GM18861 (cell line): ENCODE results near the gene GLE1.
A peak's percentile ranks its signal among the peaks of the same experiment; 100 is the strongest.
"Not testable (repeated sequence)": the region's sequence is repeated elsewhere in the genome, so short reads cannot be mapped to it uniquely, and the experiment has no call there.

ENCODE experiments used
- ATAC-seq: cut with Tn5 transposase; IDR thresholded peaks from one replicate; pipeline ENCODE4 v1.9.1; 2021; ENCODE audit not compliant: unreplicated experiment

The GLE1 gene

DNA sequence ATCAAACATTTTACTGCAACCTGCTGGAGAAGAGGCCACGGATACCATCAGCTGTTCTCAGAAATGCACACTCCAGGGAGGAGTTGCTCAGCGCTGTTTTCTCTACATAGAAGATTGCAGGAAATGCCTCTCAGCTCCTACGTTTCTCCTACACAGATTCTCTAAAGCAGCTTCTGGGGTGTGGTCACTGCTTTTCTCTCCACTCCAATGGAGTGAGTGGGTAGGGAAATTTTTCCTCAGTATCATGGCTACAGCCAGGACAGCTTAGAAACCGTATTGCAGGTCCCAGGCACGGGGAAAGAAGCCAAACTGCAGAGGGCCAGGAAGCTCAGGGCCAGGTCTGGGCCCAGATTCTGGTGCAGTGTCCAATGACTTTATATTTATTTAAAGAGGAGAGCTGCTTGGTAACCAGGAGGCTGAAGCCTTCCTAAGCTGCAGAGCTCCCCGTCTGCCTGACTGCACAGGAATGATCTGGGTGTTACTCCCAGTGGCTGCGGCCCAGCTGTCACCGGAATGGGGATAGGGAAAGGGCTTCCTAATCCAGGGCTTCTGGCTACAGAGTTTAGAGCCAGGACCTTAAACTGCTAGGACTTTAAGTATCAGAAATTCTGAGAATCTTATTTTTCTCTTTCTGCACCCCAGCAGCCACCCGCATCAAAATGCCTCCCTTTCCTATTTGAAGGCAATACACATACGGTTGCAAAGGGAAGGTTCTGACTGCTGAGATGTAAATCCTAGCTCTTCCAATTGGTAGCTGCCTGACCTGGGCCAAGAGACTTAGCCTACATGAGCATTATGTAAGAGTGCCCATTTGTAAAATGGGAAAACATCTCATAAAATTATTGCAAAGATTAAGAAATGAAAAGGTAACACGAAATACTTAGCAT, 46.5 kb downstream of the GLE1 start:
- no peak for ATAC-seq

DNA sequence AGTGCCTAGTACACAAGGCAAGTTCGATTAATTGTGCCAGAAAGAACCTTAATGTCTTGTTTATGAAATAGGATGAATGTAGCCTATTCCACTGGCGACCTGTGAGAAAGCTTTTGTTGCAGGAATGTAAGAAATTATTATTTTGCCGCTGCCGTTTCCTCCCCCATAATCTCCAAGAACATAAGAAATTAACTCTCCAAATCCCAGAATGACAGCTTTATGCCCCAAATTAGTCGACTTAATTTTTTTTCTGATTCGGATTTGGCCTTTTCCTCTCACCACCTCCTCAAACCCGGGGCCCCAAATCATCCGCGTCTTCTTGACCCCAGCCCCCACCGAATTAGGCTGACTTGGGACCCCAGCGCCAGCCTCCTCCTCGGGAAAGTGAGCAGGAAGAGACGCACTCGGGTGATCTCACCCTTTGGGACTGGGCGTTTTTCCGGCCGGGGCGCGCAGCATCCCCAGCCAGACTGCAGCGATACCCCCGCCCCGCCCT, 47.2 kb downstream of the GLE1 start:
- no peak for ATAC-seq

DNA sequence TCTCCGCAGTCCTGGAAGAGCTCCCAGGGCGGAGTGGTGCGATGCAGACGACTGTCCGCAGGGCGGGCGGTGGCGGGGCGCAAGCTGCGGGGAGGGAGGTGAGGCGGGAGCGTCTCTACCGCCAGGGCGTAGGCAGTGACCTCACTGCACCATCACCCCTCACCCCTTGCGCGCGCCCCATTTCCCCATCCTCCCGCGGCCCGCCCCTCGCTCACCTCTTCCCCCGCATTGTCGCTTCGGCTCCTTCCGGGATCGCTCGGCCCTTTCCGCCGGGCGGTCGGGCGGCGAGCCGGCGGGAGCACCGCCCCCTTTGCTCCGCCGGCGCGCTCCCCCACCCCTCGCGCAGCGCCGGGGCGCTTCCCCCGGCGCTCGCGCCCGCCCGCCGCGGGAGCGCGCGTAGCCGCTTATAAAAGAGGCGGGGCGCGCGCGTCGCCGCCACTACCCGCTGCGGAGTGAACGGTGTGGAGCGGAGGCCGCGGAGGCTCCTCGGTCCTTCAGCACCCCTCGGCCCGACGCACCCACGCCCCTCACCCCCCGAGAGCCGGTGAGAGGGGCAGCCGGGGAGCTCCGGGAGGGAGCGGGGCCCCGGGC, 47.7 kb downstream of the GLE1 start, which contains the start of gene SPTAN1:
Gene SPTAN1, plus strand, starts transcription at position 435 of the 591 bp plus-strand sequence. CDS start 14,154 bp downstream, outside the sequence.
- peak; percentile 58 for ATAC-seq

DNA sequence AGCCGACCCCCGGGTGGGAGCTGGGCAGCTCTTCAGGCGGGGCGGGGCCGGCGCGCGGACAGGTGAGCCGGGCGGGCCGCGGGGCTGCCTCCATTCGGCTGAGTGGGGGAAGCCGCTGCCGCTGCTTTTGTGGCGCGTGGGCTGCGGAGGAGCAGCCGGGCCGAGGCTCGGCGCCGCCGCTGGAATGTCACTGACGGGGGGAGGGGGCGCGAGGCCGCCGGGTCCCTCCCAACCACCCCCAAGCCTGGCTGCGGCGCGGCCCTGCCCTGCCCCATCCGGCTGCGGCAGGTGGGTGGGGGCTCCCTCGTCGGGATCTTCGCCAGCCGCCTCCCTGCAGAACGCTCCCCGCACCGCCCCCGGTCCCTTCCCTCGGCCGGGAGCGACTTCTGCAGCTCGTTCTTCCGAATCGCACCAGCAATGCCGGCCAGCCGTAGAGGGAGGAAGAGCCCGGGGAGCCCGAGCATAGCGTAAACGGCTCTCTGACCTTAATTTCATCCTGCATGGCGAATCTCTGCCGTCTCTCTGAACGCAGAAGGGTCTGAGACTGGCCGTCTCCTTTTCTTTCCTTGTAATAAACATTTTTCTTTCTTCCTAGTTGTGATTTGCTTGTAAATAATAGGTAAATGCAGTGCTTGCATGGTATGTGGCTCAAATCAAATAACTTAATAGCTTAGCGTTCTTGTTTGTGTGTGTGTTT, 48.4 kb downstream of the GLE1 start:
- ATAC-seq, result peak; percentile 18

DNA sequence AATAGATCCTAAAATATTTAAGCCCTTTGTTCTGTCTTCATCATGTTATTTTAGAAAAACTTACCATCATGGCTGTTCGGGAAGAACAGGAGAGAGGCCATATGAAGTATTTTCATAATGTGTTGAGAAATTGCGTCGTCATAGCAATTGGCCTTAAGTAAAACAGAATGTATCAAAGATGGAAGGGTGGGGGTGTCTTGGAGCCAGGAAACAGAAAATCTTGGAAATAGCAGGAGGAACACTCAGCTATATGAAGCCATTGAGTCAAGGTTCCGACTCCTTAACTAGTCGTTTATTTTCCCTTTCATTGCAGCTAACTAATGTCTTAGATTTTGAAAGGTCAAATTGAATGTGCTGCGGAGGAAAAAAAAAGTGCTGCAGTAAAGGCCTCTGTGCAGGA, 49.2 kb downstream of the GLE1 start:
- no peak for ATAC-seq

DNA sequence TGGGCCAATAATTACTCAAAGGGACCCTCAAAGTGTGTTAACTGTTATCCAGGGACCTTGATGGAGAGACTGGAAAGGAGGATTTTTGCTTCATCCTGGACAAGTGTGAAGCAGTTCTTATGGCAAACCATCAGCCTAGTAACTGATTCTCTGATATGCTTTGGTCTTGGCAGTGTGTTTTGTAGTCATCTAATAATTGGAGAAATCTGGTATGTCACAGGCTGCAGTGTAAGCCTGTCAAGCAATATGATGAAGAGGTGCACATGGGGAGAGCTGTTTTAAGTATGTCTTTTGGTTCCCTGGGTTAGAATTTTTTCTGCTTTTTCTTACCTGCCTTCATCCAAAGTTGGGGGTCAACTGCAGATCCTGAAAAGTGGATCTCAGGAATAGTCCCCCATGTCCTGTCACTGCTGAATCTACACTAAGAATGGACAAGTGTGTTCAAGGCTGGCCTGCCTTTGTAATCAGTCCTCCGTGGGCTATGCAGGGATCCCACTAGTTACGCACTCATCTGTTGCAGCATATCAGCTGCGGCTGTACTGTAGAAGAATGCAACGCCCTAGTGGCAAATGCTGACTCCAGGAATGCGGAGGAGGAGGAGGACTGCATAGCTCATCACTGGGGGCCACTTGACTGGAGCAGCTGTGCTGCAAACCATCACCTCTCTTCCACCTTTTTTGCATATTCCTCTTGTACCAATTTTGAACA, 49.8 kb downstream of the GLE1 start:
- ATAC-seq, result no peak

DNA sequence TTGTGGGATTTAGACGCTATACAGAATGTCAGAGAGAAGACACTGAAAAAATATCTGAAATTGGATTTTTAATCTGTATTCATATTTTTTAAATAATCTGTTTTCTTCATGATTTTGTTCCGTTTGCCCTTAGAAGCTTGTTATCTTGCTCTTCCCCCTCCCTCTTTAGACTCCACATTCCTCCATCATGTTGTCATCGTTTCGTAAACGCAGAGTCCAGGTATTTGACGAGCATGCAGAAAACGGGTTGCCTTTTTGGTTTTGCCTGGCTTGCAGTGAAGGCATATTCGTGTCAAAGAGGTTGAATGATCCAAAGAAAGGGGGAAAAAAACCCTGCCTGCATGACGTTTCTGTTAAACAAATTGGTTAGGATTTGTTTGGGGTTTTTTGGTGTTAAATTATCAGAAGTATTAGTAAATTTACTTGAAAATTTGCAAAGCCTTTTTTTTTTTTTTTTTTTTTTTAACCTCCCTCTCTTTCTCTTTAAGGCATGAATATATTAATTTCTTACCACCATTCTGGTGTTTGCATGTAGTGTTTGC, 50.7 kb downstream of the GLE1 start:
- no peak for ATAC-seq

DNA sequence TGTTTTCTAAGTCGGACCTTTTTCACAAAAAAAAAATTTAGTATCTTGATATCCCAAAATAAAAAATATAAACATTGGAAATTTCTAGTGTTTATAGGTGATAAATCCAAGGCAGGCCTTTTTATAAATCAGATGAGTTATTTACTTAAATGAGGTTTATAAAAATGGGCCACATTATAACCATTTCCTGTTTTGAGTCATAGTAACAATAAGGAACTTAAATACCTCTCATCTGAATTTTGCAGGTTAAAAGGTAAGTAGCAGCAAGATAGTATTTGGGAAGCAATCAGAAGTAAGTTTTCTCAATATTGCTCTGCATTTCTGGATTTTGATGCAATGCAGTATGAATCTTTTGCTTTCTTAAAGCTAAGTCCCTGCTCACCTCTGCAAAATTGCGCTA, 51.8 kb downstream of the GLE1 start:
- ATAC-seq, result no peak

DNA sequence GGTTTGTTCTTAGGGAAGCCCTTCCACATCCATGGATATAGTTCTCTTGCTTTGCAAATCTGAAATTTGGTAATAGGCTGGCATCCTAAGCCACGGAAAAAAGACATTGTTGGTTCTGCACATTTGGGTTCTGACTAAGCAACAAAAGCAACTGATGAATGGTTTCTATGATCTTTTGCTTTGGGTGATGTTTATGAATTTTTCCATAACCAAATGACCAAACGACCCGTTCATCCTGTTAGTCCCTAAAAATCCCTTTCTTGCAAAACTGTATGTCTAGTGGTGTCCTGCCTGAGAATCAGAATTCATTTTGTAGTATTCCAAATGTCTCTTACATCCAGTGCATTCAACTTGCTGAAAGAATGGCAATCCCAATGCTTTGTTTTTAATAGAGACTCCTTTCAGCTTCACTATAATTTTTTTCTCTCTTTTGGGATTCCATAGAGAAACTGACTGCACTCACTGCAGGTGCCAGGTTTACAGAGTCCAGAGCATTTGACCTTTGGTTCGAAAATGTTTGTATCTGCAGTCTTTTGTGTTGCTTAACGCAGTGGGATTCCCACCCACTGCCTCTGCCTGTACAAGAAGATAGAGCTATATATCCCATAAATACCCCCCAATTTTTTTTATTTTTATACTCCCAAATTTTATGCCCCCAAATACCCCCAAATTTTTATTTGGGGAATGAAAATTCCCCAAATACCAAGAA, 52.6 kb downstream of the GLE1 start:
- ATAC-seq, result no peak

DNA sequence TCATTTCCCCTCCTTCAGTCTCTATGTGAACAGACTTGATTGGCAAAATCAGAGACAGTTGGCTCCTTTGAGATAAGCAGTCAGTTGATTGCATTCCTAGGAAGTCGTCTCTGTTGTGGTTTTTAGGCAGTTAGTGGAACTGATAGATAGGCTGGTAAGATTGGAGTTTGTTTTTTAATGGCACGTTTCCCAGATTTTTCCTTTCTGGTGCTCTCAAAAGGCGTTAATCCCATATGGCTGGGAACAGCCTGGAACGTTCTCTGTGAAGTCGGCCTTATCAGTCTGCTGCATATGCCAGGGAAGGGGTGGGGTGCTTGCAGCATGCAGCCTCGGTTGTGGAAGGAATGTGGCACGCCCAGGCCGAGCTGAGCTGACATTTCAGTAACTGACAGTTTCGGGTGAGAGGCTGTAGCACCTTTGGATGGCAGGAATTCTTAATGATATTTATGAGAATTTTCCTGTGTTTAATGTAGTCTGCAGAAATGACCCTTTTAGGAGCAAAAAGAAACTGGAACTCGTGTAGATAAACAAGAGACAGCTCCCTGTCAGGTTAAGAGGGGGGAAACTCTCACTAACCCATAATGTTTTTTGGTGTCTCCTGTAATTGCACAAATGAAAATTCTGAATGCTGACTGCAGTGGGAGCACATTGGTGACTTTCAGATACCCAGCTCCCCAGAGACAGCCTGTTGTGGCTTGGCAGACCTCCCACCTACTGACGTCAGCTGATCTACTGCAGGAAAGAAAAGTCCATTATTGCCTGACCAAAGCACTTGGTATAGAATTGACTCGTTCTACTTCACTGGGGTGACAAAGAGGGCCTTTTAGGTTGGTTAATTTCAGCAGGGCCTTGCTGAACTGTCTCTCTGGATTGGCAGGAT, 54.2 kb downstream of the GLE1 start:
- peak; percentile 60 for ATAC-seq

DNA sequence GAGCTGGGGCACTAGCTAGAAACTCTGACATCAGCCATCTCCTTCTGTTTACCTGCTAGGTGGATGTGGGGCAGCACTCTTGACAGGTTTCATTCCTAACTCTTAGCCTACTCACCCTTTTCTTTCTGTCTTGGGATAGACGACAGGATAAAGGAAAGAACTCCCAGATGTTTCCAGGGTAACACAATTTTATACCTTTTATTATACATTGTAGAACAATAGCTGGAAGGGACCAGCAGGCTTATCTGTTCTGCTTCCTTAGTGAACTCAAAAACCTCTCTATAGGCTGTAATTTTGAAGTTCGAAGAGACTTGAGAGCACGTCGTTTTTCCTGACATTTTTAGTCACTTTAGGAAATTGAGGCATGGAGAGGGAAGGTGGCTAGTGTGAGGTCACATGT, 61.1 kb downstream of the GLE1 start:
- no peak for ATAC-seq

DNA sequence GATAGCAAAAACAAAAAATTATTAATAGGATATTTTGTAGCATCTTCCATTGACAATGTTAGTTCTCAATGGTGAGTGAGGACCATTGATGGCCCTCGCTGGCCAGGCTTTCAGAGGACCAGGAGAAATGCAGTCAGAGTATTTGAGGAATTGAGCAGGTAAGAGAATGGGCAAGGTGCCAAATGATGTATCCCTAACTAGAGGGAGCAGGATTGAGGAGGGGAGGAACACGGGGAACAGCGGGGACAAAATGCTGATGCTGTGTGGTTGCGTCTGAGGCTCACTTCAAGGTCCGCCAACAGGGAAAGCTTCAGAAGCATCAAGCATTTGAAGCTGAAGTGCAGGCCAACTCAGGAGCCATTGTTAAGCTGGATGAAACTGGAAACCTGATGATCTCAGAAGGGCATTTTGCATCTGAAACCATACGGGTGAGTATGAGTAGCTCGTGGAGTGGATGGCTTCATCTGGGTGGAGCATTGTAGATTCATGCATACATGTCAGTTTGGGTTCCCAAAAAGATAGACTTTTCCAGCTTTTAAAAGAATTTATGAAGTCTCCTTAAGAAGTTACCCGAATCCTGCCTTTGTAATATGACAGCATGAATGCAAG, 64.1 kb downstream of the GLE1 start:
- no peak for ATAC-seq

DNA sequence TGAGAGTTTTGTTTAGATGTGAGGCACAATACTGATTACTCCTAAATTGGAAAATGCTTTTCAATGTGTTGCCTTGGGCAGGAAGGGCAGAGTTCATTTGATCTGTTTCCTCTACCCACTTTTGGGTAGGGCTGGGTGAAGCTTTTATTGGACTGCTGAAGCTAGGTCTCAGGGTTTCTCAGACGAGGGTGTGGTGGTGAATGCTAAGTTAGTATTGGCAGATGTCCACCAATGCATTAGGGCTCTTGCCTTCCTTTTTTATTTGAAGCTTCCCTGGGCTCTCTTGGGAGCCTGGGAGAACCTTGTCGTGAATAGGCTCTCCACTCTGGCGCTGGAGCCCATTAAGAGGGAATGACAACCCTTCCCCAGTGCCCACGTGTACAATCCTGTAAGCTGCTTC, 71.0 kb downstream of the GLE1 start:
- no peak for ATAC-seq

DNA sequence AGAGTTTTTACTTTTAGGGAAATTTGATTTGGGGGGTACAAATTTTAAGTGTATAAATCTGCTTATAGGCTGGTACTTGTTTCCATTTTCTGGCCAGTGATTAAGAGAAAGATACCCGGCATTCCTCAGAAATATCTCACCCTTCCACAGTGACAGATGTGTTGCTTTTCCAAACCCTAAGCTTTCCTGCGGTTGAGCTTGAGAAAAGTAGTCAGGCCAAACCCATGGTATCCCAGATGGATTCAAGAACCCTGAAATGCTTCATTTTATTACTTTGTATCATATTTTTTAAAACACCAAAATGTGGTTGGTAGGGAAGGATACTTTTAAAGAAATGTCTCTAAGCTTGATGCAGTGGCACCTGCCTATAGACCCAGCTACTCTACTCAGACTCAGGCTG, 71.4 kb downstream of the GLE1 start:
- no peak for ATAC-seq

DNA sequence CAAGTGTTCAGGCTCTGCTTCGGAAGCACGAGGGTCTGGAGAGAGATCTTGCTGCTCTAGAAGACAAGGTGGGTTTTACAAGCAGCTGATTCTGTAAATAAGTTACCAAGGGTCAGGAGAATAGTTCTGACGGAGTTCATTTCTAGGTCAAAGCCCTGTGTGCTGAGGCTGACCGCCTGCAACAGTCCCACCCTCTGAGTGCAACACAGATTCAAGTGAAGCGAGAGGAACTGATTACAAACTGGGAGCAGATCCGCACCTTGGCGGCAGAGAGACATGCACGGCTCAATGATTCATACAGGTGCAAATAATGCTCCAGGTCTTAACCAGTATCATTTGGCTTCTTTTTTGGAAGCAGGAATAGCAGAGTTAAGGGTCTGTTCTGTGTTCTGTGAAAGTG, 72.7 kb downstream of the GLE1 start:
- no peak for ATAC-seq

DNA sequence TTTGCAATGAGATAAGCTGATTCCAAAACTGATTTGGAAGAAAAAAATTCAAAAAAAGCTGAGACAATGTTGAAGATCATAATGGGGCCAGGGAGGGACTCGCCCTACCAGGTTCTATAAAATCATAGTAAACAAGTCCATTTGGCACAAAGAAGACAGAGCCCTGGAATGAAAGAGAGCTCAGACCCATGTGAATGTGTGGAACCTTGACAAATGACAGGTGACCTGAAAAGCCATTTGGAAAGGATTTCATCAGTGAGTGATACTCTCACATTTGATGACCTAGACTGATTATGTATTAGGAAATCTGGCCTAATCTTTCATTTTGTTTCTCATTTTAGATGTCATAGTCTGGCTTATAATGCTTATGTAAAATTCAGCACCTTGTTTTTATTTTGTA, 74.7 kb downstream of the GLE1 start:
- no peak for ATAC-seq

DNA sequence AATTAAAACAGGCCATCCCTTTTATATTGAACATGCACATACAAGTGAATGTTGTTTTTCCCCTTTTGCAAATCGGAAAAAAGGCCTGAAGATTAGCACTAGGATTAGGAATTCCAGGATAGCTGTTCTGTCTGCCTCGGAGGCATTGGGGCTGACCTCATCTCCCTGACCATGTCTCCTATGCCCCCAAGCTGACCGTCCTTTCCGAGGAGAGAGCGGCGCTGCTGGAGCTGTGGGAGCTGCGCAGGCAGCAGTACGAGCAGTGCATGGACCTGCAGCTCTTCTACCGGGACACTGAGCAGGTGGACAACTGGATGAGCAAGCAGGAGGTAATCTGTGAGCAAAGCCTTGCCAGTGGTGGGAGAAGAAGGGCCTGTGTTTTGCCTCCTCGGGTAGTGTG, 76.2 kb downstream of the GLE1 start:
- no peak for ATAC-seq

DNA sequence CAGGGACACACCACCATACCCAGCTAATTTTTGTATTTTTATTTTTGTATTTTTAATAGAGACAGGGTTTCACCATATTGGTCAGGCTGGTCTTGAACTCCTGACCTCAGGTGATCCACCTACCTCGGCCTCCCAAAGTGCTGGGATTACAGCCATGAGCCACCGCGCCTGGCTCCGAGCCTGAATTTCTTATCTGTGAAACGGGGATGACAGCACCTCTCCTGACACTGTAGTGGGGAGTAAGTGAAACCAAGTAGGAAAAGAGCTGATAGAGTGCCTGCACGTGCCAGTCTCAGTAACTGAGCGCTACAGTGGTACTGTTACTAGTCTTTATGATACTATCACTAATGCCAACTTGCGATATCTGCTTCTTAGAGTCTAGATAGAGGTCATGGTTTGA, 80.6 kb downstream of the GLE1 start:
- ATAC-seq, result not testable (repeated sequence)

DNA sequence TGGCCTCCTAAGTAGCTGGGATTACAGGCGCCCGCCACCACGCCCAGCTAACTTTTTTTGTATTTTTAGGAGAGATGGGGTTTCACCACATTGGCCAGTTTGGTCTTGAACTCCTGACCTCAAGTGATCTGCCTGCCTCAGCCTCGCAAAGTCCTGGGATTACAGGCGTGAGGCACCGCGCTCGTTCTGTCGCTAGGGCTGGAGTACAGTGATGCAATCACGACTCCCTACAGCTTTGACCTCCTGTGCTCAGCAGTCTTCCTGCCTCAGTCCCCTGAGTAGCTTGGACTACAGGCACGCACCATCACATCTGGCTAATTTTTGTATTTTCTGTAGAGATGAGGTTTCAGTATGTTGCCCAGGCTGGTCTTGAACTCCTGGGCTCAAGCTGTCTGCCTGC, 82.4 kb downstream of the GLE1 start:
- not testable (repeated sequence) for ATAC-seq
